Measurements from ENCODE around the gene TMEM238.

DNA sequence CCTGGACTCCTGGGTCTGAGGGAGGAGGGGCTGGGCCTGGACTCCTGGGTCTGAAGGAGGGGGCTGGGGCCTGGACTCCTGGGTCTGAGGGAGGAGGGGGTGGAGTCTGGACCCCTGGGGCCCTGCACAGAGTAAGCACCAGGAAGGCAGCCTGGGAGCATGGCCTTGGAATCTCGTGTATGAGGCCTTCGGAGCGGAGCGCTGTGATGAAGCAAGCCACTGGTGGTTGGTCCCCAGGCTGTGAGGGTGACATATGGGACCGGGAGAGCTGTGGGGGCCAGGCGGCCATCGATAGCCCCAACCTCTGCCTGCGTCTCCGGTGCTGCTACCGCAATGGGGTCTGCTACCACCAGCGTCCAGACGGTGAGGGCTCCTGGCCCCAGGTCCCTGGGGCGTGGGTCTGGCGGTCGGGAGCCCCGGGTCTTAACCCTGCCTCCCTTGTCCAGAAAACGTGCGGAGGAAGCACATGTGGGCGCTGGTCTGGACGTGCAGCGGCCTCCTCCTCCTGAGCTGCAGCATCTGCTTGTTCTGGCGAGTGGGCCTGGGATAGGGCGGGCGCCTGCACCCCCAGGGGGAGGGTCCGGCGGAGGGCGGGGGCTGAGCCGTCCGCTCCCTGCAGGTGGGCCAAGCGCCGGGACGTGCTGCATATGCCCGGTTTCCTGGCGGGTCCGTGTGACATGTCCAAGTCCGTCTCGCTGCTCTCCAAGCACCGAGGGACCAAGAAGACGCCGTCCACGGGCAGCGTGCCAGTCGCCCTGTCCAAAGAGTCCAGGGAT, 6.5 kb downstream of the TMEM238 start:
- TF ChIP-seq, protein P1, sequence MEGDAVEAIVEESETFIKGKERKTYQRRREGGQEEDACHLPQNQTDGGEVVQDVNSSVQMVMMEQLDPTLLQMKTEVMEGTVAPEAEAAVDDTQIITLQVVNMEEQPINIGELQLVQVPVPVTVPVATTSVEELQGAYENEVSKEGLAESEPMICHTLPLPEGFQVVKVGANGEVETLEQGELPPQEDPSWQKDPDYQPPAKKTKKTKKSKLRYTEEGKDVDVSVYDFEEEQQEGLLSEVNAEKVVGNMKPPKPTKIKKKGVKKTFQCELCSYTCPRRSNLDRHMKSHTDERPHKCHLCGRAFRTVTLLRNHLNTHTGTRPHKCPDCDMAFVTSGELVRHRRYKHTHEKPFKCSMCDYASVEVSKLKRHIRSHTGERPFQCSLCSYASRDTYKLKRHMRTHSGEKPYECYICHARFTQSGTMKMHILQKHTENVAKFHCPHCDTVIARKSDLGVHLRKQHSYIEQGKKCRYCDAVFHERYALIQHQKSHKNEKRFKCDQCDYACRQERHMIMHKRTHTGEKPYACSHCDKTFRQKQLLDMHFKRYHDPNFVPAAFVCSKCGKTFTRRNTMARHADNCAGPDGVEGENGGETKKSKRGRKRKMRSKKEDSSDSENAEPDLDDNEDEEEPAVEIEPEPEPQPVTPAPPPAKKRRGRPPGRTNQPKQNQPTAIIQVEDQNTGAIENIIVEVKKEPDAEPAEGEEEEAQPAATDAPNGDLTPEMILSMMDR (IDR thresholded peaks at IDR 0.05; ENCODE audit: low read depth, low read length, poor library complexity, severe bottlenecking) = no peak
- TF ChIP-seq EZH2phosphoT487 (IDR thresholded peaks at IDR 0.05; ENCODE audit: borderline replicate concordance, low read length) = no peak

Data from DOHH2 (cell line).